Pancreas (tissue), 10 donors: ENCODE results near the gene MIA. TPM values are rescaled to one million over a fixed set of nuclear protein-coding genes. Genes with fewer than 3 reads are reported as not detected.

Experiments
- ATAC-seq, 4 donors: fragments of 200-7000 bp; cut with Tn5 transposase; one replicate each; pipeline versions ENCODE4 v1.8.0 to v1.9.1; 2020; ENCODE audit warnings: mild to moderate bottlenecking in 4 of 4, moderate library complexity in 4 of 4
- DNase-seq, 6 donors: peaks; one replicate each; pipeline ENCODE4 v3.0.0-alpha.2; 2020
- FAIRE-seq: peaks from 2 replicates; lab custom pipeline; 2012; peaks lifted over from hg19 to GRCh38; lab: Jason Lieb, UNC
- H3K27ac ChIP-seq, 4 donors: fragments of 200-600 bp; sonication (generic); 1 replicate in 3 of 4; 2 replicates in 1 of 4; pipeline versions ENCODE4 v1.5.0 to v1.8.0; 2020
- H3K27me3 ChIP-seq, 4 donors: fragments of 200-600 bp; one replicate each; pipeline ENCODE4 v1.8.0; 2021
- H3K36me3 ChIP-seq, 3 donors: fragments of 200-600 bp; sonication (generic) in 1 of 3; one replicate each; pipeline versions ENCODE4 v1.5.0 to v1.8.0; 2020 to 2021
- H3K4me1 ChIP-seq, 3 donors: fragments of 200-600 bp; one replicate each; pipeline ENCODE4 v1.8.0; 2021
- H3K4me3 ChIP-seq, 4 donors: fragments of 200-600 bp; sonication (generic) in 2 of 4; one replicate each; pipeline versions ENCODE4 v1.5.0 to v1.8.0; 2020 to 2021
- H3K9me3 ChIP-seq, 4 donors: fragments of 200-600 bp; one replicate each; pipeline ENCODE4 v1.8.0; 2021
- CTCF ChIP-seq, 4 donors: fragments of 200-600 bp; sonication (generic) in 3 of 4; IDR thresholded peaks; one replicate each; pipeline versions ENCODE4 v1.5.0 to v1.8.0; 2021; ENCODE audit warnings: antibody characterized with exemption in 4 of 4
- WGBS, 2 donors: extraction: QIAGEN DNeasy Blood & Tissue Kit; methylation state at CpG; one replicate each; pipeline ENCODE4 v1.1.7; 2013; 5-methylcytosine and 5-hydroxymethylcytosine counted together
- intact Hi-C, 3 donors: fragments of 100-400 bp; cut with DNase I; formaldehyde crosslinking; loops; one replicate each; pipeline versions ENCODE4 v1.11.1 to v1.14.2; 2022
- polyA plus RNA-seq, 2 donors: library from polyadenylated mRNA; stranded (reverse); fragments of 200-250 nt; gene quantifications; one replicate each; pipeline ENCODE4 v1.2.3, GENCODE V29; 2013
- total RNA-seq, 6 donors: library from RNA; stranded (reverse); fragmentation: NEBNext Ultra II Directional in 4 of 6; extraction: Animal tissue kit (Norgen Biotek cat#: 25700) in 4 of 6; gene quantifications; one replicate each; pipeline versions ENCODE4 v1.2.1 to v1.2.4, GENCODE V29; 2021 to 2023
- donor health status: healthy with polysubstance abuse.
- donor health status: DM: no; HTN: no; CAD: no; lungs with moderate emphysema.
- donor health status: DM: no; HTN: no; CAD: no.
- donor health status: control.
- donor health status: control.
- donor health status: Bipolar disorder and iron deficiency.
- donor health status: DM: yes; HTN: yes; CAD: no.
- donor health status: DM: no; HTN: no; CAD: no.
- donor health status: DM: no; HTN: no; CAD: no.
- donor health status: DM: yes; HTN: yes; CAD: no.

Gene MIA
- total and polyA plus RNA-seq, 8 donors = 0.79 to 2.2 (median 1.4) TPM; not detected in 4

GRCh38 chr19:40777937-40778705 is 2.8 kb downstream of the MIA start, which contains the start of gene RAB4B:
RAB4B (plus strand) TSS chr19:40778247; CDS start chr19:40778376, 129 bp downstream.
- Histone ChIP-seq H3K27me3 (no peaks in the 10 kb centered on the region), H3K27ac (peak within 1 kb of the TSS; percentile 93 to 98 (median 95)), H3K4me3 (peak within 1 kb of the TSS; percentile 31 to 78 (median 68)), H3K9me3 (no peaks in the 10 kb centered on the region), H3K4me1 (peaks cover 0 to 8% (median 0%) of the 10 kb centered on the region in 3 donors), H3K36me3 (no peaks in the 10 kb centered on the region)
- intact Hi-C loops = no loop called here
- TF ChIP-seq CTCF (IDR thresholded peaks at IDR 0.05) = no peak
- FAIRE-seq = peak; percentile 86
- peak; percentile 92 to 96 (median 94) for ATAC-seq
- 0 to 1% methylated on average over 48 to 56 of the region's 56 CpGs for WGBS, 2 donors
- peak; percentile 99 to 100 (median 100) for DNase-seq

GRCh38 chr19:40778706-40779284 is 3.5 kb downstream of the MIA start:
- DNase-seq = no peak
- H3K9me3 ChIP-seq = no peaks in the 10 kb centered on the region
- no peak for TF ChIP-seq CTCF (IDR thresholded peaks at IDR 0.05)
- intact Hi-C loops = no loop called here
- H3K4me3 ChIP-seq = peak overlapping the region; percentile 31 to 78 (median 68)
- H3K36me3 ChIP-seq = no peaks in the 10 kb centered on the region
- no peaks in the 10 kb centered on the region for H3K27me3 ChIP-seq
- peak overlapping the region; percentile 93 to 98 (median 95) for H3K27ac ChIP-seq
- WGBS, 2 donors = 13 to 15% methylated on average over 7 of the region's 7 CpGs
- H3K4me1 ChIP-seq = peaks cover 0 to 8% (median 0%) of the 10 kb centered on the region in 3 donors
- FAIRE-seq = no peak
- ATAC-seq = no peak

- H3K4me1 ChIP-seq = peaks cover 0 to 8% (median 0%) of the 10 kb centered on the region in 3 donors
- no peaks in the 10 kb centered on the region for H3K9me3 ChIP-seq
- FAIRE-seq (no peak), DNase-seq (no peak), ATAC-seq (no peak)
- no peak overlapping the region for H3K4me3 ChIP-seq
- no peak overlapping the region for H3K27ac ChIP-seq
- H3K27me3 ChIP-seq = no peaks in the 10 kb centered on the region
- WGBS, 2 donors = 96 to 98% methylated on average over 5 of the region's 5 CpGs
- TF ChIP-seq CTCF (IDR thresholded peaks at IDR 0.05) = no peak
- intact Hi-C loops = no loop called here
- H3K36me3 ChIP-seq = no peaks in the 10 kb centered on the region
Observed at GRCh38 chr19:40780582-40780981, 5.3 kb downstream of the MIA start.

GRCh38 chr19:40781140-40781539 is 5.8 kb downstream of the MIA start:
- Histone ChIP-seq H3K4me1 (peaks cover 0 to 8% (median 0%) of the 10 kb centered on the region in 3 donors), H3K27ac (no peak overlapping the region), H3K9me3 (no peaks in the 10 kb centered on the region), H3K36me3 (no peaks in the 10 kb centered on the region), H3K4me3 (no peak overlapping the region), H3K27me3 (no peaks in the 10 kb centered on the region)
- FAIRE-seq (no peak), DNase-seq (no peak), ATAC-seq (no peak)
- 96 to 97% methylated on average over 7 of the region's 7 CpGs for WGBS, 2 donors
- TF ChIP-seq CTCF (IDR thresholded peaks at IDR 0.05) = no peak
- intact Hi-C loops = no loop called here
